ENCODE measurements around the gene SAMSN1.
"Not testable (repeated sequence)": the region's sequence is repeated elsewhere in the genome, so short reads cannot be mapped to it uniquely, and the experiment has no call there.

SAMSN1 gene

DNA sequence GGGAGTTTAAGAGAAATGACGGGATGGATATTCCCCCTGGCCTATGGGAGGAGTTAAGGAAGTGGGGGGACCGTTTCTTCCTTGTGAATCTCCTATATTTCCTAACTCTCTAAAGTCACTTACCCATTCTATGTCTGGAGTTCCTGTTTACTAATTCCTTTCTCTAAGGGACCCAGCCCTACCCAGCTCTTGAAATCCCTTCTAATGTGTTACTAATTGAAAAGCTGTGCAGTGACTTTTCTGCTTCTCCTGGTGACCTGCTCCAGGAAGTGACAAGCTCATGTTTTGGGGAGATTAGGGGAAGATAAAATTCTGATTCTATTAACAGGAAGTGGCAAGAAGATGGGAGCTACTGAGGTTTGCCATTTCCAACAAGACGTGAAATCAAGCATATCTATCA lies 4.0 kb upstream of the SAMSN1 start:
- no peaks in the 10 kb centered on the region for H3K4me1 ChIP-seq
- H3K27me3 ChIP-seq (ENCODE audit: control insufficient read depth, insufficient read depth, low read length): no peaks in the 10 kb centered on the region
- H3K9me3 ChIP-seq (ENCODE audit: control insufficient read depth, low read length): no peaks in the 10 kb centered on the region
- H3K4me2 ChIP-seq (ENCODE audit: low read length): no peak overlapping the region
- no peaks in the 10 kb centered on the region for H3K36me3 ChIP-seq (ENCODE audit: control insufficient read depth, insufficient read depth, low read length)
- no peaks in the 10 kb centered on the region for H3K79me2 ChIP-seq
- H3K4me3 ChIP-seq (ENCODE audit: low read depth, low read length): no peak overlapping the region
- no peak overlapping the region for H2AFZ ChIP-seq
- TF ChIP-seq, protein P1, sequence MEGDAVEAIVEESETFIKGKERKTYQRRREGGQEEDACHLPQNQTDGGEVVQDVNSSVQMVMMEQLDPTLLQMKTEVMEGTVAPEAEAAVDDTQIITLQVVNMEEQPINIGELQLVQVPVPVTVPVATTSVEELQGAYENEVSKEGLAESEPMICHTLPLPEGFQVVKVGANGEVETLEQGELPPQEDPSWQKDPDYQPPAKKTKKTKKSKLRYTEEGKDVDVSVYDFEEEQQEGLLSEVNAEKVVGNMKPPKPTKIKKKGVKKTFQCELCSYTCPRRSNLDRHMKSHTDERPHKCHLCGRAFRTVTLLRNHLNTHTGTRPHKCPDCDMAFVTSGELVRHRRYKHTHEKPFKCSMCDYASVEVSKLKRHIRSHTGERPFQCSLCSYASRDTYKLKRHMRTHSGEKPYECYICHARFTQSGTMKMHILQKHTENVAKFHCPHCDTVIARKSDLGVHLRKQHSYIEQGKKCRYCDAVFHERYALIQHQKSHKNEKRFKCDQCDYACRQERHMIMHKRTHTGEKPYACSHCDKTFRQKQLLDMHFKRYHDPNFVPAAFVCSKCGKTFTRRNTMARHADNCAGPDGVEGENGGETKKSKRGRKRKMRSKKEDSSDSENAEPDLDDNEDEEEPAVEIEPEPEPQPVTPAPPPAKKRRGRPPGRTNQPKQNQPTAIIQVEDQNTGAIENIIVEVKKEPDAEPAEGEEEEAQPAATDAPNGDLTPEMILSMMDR (IDR thresholded peaks at IDR 0.05): no peak
- no peak overlapping the region for H3K27ac ChIP-seq
- no peak overlapping the region for H3K9ac ChIP-seq

GRCh38 chr21:14548779-14549178 lies 2.7 kb upstream of the SAMSN1 start:
- Histone ChIP-seq H3K27ac (no peak overlapping the region), H3K4me2 (ENCODE audit: low read length) (no peak overlapping the region), H3K36me3 (ENCODE audit: control insufficient read depth, insufficient read depth, low read length) (no peaks in the 10 kb centered on the region), H3K9ac (no peak overlapping the region), H2AFZ (no peak overlapping the region), H3K79me2 (no peaks in the 10 kb centered on the region), H3K4me3 (ENCODE audit: low read depth, low read length) (no peak overlapping the region), H3K4me1 (no peaks in the 10 kb centered on the region), H3K9me3 (ENCODE audit: control insufficient read depth, low read length) (no peaks in the 10 kb centered on the region), H3K27me3 (ENCODE audit: control insufficient read depth, insufficient read depth, low read length) (no peaks in the 10 kb centered on the region)
- TF ChIP-seq, protein P1 (IDR thresholded peaks at IDR 0.05): no peak

GRCh38 chr21:14547834-14548513 lies 1.9 kb upstream of the SAMSN1 start:
- H3K27ac ChIP-seq: no peak overlapping the region
- H3K4me1 ChIP-seq: no peaks in the 10 kb centered on the region
- TF ChIP-seq, protein P1 (IDR thresholded peaks at IDR 0.05): no peak

GRCh38 chr21:14546719-14547118 lies 604 bp upstream of the SAMSN1 start:
- not testable (repeated sequence) for H3K27ac ChIP-seq; H3K36me3 ChIP-seq (ENCODE audit: control insufficient read depth, insufficient read depth, low read length); H3K4me2 ChIP-seq (ENCODE audit: low read length); H3K9ac ChIP-seq; H2AFZ ChIP-seq; H3K4me1 ChIP-seq; H3K4me3 ChIP-seq (ENCODE audit: low read depth, low read length); H3K27me3 ChIP-seq (ENCODE audit: control insufficient read depth, insufficient read depth, low read length); H3K79me2 ChIP-seq; H3K9me3 ChIP-seq (ENCODE audit: control insufficient read depth, low read length)

More at GRCh38 chr21:14547834-14548513, 1.9 kb upstream of the SAMSN1 start:
- no peak overlapping the region for H2AFZ ChIP-seq
- no peak overlapping the region for H3K4me2 ChIP-seq (ENCODE audit: low read length)
- no peaks in the 10 kb centered on the region for H3K79me2 ChIP-seq
- no peak overlapping the region for H3K9ac ChIP-seq
- H3K9me3 ChIP-seq (ENCODE audit: control insufficient read depth, low read length): no peaks in the 10 kb centered on the region
- H3K4me3 ChIP-seq (ENCODE audit: low read depth, low read length): no peak overlapping the region
- H3K36me3 ChIP-seq (ENCODE audit: control insufficient read depth, insufficient read depth, low read length): no peaks in the 10 kb centered on the region
- H3K27me3 ChIP-seq (ENCODE audit: control insufficient read depth, insufficient read depth, low read length): no peaks in the 10 kb centered on the region

DNA sequence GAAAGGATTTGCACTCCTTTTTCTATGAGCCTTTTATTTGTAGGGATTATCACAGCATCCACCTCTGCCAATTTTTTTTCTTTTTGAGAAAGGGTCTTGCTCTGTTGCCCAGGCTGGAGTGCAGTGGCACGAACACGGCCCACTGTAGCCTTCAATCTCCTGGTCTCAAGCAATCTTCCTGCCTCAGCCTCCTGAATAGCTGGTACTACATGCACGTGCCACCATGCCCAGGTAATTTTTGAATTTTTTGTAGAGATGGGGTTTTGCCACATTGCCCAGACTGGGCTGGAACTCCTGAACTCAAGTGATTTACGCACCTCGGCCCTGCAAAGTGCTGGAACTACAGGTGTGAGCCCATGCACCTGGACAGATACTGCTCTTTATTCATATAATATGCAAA lies 2.1 kb downstream of the SAMSN1 start:
- Histone ChIP-seq H3K9me3 (ENCODE audit: control insufficient read depth, low read length) (no peaks in the 10 kb centered on the region), H3K79me2 (no peaks in the 10 kb centered on the region), H3K4me3 (ENCODE audit: low read depth, low read length) (no peak overlapping the region), H3K36me3 (ENCODE audit: control insufficient read depth, insufficient read depth, low read length) (no peaks in the 10 kb centered on the region), H2AFZ (no peak overlapping the region), H3K4me2 (ENCODE audit: low read length) (no peak overlapping the region), H3K27ac (no peak overlapping the region), H3K27me3 (ENCODE audit: control insufficient read depth, insufficient read depth, low read length) (no peaks in the 10 kb centered on the region), H3K9ac (no peak overlapping the region), H3K4me1 (no peaks in the 10 kb centered on the region)
- TF ChIP-seq, protein P1 (IDR thresholded peaks at IDR 0.05): no peak

Measured in parathyroid adenoma (tissue), 2 donors.